ENCODE data around the gene SLC39A12.

The SLC39A12 gene

GRCh38 chr10:18059826-18060559 lies 108.3 kb downstream of the SLC39A12 start:
- DNase-seq (ENCODE audit: low spot score), result no peak

GRCh38 chr10:18066947-18067346 lies 115.2 kb downstream of the SLC39A12 start:
- no peak for DNase-seq (ENCODE audit: low spot score)

GRCh38 chr10:18068401-18068800 lies 116.7 kb downstream of the SLC39A12 start:
- DNase-seq (ENCODE audit: low spot score), result no peak

- no peak for DNase-seq (ENCODE audit: low spot score)
Observed at GRCh38 chr10:18071591-18071990, 119.9 kb downstream of the SLC39A12 start.

DNA sequence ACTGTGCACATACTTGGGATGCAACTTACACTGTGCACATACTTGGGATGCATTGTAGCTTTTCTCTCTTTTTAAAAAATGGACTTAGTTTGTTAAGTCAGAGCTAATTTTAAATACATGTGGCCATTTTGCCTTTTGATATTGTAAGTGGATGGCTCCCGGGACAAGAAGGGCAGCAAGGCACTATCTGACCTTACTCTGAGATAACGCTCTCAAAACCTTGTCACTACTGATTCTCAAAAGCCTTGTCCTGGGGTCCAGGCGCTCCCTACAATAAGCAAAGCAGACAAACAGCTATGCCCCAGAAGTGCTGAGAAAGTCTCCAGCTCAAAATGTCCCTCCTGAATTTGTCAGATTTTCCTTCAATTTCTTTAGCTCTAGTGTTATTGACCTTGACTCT lies 121.6 kb downstream of the SLC39A12 start:
- DNase-seq (ENCODE audit: low spot score), result no peak

DNA sequence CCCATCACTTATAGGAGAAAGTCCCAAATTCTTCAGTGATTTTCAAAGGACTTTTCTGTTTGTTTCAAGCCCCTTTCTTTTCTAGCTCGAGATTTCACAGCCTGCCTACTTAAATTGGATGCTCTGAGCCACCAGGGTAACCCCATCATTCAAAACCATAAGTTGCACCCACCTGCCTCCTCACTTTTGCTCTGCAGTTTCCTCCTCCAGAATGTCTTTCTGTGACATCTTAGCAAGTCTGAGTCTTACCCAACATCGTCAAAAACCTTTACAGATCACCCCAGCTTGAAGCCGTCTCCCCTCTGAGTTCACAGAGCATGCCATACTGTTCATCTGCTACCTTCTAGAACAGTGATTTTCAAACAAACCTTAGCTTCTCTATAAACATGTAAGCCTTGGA lies 124.2 kb downstream of the SLC39A12 start:
- DNase-seq (ENCODE audit: low spot score), result no peak

DNA sequence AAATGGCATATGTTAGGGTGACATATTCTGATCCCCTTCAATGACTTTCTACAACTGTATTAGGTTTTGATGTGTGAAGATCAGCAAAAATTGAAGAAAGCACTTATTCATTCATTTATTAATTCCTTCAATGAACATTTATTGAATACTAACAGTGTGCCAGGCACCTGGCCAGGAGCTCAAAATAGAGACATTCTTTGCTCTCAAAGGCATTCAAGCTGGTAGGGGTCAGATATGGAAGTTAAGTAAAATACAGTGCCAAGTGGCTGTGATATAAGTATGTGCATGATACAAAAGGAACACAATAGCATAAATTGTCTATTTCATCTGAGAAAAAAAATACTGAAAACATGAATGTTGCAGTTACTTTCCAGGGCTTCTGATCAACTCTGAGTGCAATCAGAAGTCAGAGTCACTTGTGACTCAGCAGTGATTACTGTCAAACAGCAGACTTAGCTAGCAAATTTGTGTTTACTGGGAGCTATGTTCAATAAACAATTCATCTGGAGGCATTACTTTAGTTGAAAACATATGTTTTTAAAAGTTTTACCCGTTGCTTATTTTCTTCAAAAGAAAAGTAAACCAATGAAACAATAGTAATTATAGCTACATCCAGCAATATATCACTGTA lies 128.1 kb downstream of the SLC39A12 start:
- DNase-seq (ENCODE audit: low spot score), result no peak

- DNase-seq (ENCODE audit: low spot score), result no peak
Observed at GRCh38 chr10:18082381-18082780, 130.7 kb downstream of the SLC39A12 start.

- no peak for DNase-seq (ENCODE audit: low spot score)
Observed at GRCh38 chr10:18085855-18086254, 134.1 kb downstream of the SLC39A12 start.

GRCh38 chr10:18086746-18087145 lies 135.0 kb downstream of the SLC39A12 start:
- no peak for DNase-seq (ENCODE audit: low spot score)

- DNase-seq (ENCODE audit: low spot score), result no peak
Observed at GRCh38 chr10:18087355-18087754, 135.6 kb downstream of the SLC39A12 start.

Data from ecto neural progenitor cell (in vitro differentiated cells).